ENCODE measurements around the gene TIAM2. TPM values are rescaled to one million over a fixed set of nuclear protein-coding genes. Genes with fewer than 3 reads are reported as not detected.

The TIAM2 gene
- total RNA-seq, 2 donors from 2014 or later = 3.1 to 6.6 TPM

- ATAC-seq = no peak
- Histone ChIP-seq H3K9me3 (no peaks in the 10 kb centered on the region), H3K4me3 (no peak overlapping the region), H3K36me3 (replicated peaks in 1 of 2; ENCODE audit: insufficient read depth in 1 of 2, low read depth in 2 of 2) (no peaks in the 10 kb centered on the region), H3K4me1 (no peaks in the 10 kb centered on the region), H3K27ac (no peak overlapping the region), H3K27me3 (no peaks in the 10 kb centered on the region)
- DNase-seq = no peak
- TF ChIP-seq POLR2A (IDR thresholded peaks at IDR 0.05) (no peak), CTCF (IDR thresholded peaks at IDR 0.05) (no peak)
- 71 to 79% methylated on average over 3 of the region's 3 CpGs for WGBS, 2 donors
- intact Hi-C loops (cut with DNase I) = no loop called here
Observed at GRCh38 chr6:155064303-155064702, 69.2 kb downstream of the TIAM2 start.

DNA sequence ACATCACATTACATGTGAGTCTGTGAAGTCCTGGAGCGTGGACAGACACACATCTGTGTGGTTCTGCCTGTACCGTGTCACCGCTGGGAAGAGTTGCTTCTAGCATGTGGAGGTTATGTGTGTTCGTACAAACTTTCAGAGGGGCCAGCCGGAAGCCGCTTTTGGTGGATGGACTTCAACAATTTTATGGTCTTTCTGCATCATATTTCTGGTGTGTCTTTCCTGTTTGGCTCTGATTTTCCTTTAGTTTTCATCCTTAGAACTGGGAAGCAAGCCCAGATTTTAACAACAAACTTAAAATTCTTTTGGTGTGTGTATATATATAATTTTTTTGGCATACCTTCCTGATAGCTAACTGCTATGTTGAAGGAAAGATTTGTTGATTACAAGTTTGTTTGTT is 71.2 kb downstream of the TIAM2 start:
- no peak overlapping the region for H3K27ac ChIP-seq
- H3K27me3 ChIP-seq = no peaks in the 10 kb centered on the region
- DNase-seq (no peak), ATAC-seq (no peak)
- TF ChIP-seq CTCF (IDR thresholded peaks at IDR 0.05) (no peak), POLR2A (IDR thresholded peaks at IDR 0.05) (no peak)
- no peaks in the 10 kb centered on the region for H3K4me1 ChIP-seq
- H3K9me3 ChIP-seq = no peaks in the 10 kb centered on the region
- 79 to 80% methylated on average over 6 of the region's 6 CpGs for WGBS, 2 donors
- no peak overlapping the region for H3K4me3 ChIP-seq
- intact Hi-C loops (cut with DNase I) = no loop called here
- H3K36me3 ChIP-seq (replicated peaks in 1 of 2; ENCODE audit: insufficient read depth in 1 of 2, low read depth in 2 of 2) = no peaks in the 10 kb centered on the region

DNA sequence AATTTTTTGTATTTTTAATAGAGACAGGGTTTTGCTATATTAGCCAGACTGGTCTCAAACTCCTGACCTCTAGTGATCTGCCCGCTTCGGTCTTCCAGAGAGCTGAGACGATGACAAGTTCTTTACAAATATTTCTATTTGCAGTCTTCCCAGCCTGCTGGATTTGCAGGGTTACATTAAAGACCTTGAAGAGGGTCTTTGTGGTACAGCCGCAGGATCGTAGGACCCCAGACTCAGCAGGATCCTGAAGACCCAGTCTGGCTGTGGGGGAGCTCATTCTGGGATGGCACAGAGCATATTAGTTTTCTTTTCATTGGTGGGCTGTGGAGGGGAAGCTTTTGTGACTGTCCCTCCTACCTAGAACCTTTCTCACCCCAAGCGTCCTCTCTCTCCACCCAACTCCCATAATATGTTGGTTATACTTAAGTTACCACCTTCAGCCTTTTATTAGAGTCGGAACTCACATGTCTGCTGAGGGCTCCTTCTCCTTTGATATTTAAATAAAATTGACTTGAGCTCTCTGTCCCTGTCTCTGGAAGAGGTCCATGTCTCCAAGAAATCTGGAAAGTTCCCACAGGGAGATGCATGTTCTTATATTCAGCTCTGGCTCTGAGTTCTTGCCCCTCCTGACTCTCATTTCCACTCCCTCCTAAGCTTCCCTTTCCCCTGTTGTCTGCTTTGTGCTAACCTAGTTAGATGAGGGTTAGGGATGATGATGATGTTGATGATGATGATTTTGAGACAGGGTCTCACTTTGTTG is 72.0 kb downstream of the TIAM2 start:
- H3K27me3 ChIP-seq = no peaks in the 10 kb centered on the region
- ATAC-seq (no peak), DNase-seq (no peak)
- intact Hi-C loops (cut with DNase I) = no loop called here
- no peaks in the 10 kb centered on the region for H3K4me1 ChIP-seq
- H3K36me3 ChIP-seq (replicated peaks in 1 of 2; ENCODE audit: insufficient read depth in 1 of 2, low read depth in 2 of 2) = no peaks in the 10 kb centered on the region
- no peak for TF ChIP-seq CTCF (IDR thresholded peaks at IDR 0.05)
- no peak for TF ChIP-seq POLR2A (IDR thresholded peaks at IDR 0.05)
- no peak overlapping the region for H3K27ac ChIP-seq
- no peak overlapping the region for H3K4me3 ChIP-seq
- no peaks in the 10 kb centered on the region for H3K9me3 ChIP-seq
- 77 to 87% methylated on average over 7 of the region's 7 CpGs for WGBS, 2 donors

DNA sequence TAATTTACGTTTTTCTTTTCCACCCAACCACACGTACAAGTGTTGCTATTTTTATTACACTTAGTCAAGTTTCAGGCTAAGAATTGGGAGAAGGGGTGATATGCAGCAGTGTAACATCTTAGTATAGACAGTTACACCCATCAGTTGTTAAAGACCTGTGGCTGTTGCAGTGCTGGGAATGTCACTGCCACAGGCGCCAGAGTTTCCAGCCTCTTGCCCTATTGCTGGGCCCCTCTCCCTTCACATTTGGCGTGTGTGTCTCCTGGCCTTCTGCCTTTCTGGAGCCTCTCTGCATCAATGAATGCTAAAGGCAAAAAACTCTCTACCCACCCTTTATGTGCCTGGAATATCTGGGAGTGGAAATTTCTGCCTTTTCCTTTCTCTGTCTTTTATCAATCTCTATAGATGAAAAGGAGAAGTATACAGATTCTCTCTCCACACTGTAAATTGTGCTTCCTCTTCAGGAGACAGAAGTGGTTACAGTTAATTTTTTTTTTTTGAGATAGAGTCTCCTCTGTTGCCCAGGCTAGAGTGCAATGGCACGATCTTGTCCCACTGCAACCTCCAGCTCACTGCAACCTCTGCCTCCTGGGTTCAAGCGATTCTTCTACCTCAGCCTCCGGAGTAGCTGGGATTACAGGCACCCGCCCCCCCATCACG is 73.0 kb downstream of the TIAM2 start:
- Histone ChIP-seq H3K4me3 (no peak overlapping the region), H3K4me1 (no peaks in the 10 kb centered on the region), H3K27ac (no peak overlapping the region), H3K27me3 (no peaks in the 10 kb centered on the region), H3K36me3 (replicated peaks in 1 of 2; ENCODE audit: insufficient read depth in 1 of 2, low read depth in 2 of 2) (no peaks in the 10 kb centered on the region), H3K9me3 (no peaks in the 10 kb centered on the region)
- ATAC-seq (no peak), DNase-seq (no peak)
- 64% methylated on average over 9 of the region's 9 CpGs for WGBS, 2 donors
- intact Hi-C loops (cut with DNase I) = no loop called here
- TF ChIP-seq POLR2A (IDR thresholded peaks at IDR 0.05) (no peak), CTCF (IDR thresholded peaks at IDR 0.05) (no peak)

GRCh38 chr6:155069543-155069942 is 74.4 kb downstream of the TIAM2 start:
- TF ChIP-seq POLR2A (IDR thresholded peaks at IDR 0.05) (no peak), CTCF (IDR thresholded peaks at IDR 0.05) (no peak)
- intact Hi-C loops (cut with DNase I) = no loop called here
- Histone ChIP-seq H3K9me3 (no peaks in the 10 kb centered on the region), H3K4me1 (no peaks in the 10 kb centered on the region), H3K4me3 (no peak overlapping the region), H3K27me3 (no peaks in the 10 kb centered on the region), H3K36me3 (replicated peaks in 1 of 2; ENCODE audit: insufficient read depth in 1 of 2, low read depth in 2 of 2) (no peaks in the 10 kb centered on the region), H3K27ac (no peak overlapping the region)
- no peak for ATAC-seq
- DNase-seq = no peak
